Caco-2 (cell line): ENCODE measurements around the gene CALHM3. TPM values are rescaled to one million over a fixed set of nuclear protein-coding genes. Genes with fewer than 3 reads are reported as not detected.

Experiments
- BruUV-seq: library from RNA; stranded (reverse); fragments of 400-500 nt; replicated peaks from 2 replicates; lab custom pipeline; 2021; lab: Mats Ljungman, UMichigan
- CTCF ChIA-PET: fragments of 300-600 bp; sonication (Branson Sonifier 250); formaldehyde crosslinking; loops from one replicate; lab custom pipeline; 2022; ENCODE audit warnings: antibody characterized with exemption; lab: Charles Lee
- POLR2A ChIA-PET: fragments of 300-600 bp; sonication (Branson Sonifier 250); formaldehyde crosslinking; loops from one replicate; lab custom pipeline; 2022; ENCODE audit warnings: antibody characterized with exemption; lab: Charles Lee
- DNase-seq, 2 experiments: peaks; one replicate each; pipeline versions ENCODE4 v3.0.0 to v3.0.0-alpha.2; 2020 to 2022
- H3K27me3 ChIP-seq: replicated peaks from 2 replicates; pipeline ENCODE4 v1.6.0; 2011; ENCODE audit warnings: low read length; ENCODE audit not compliant: control insufficient read depth, insufficient read depth
- H3K36me3 ChIP-seq: 2 replicates; pipeline ENCODE4 v1.5.1; 2011; ENCODE audit warnings: low read length; ENCODE audit not compliant: control insufficient read depth, insufficient read depth
- H3K4me1 ChIP-seq: fragments of 250-450 bp; sonication (Bioruptor Pico); 2 replicates; pipeline ENCODE4 v1.5.1; 2020; ENCODE audit warnings: mild to moderate bottlenecking
- H3K4me3 ChIP-seq: 2 replicates; pipeline ENCODE4 v1.5.1; 2011; ENCODE audit warnings: low read depth, mild to moderate bottlenecking, control low read depth, low read length
- H3K9me3 ChIP-seq: fragments of 250-450 bp; sonication (Bioruptor Pico); 2 replicates; pipeline ENCODE4 v1.5.1; 2020; ENCODE audit warnings: mild to moderate bottlenecking, moderate library complexity
- H3K27ac Mint-ChIP-seq: one replicate; pipeline ENCODE4 v1.8.0; 2022; ENCODE audit warnings: mixed read lengths; ENCODE audit not compliant: unreplicated experiment
- H3K27me3 Mint-ChIP-seq: one replicate; pipeline ENCODE4 v1.8.0; 2022; ENCODE audit warnings: mixed read lengths; ENCODE audit not compliant: insufficient read depth, unreplicated experiment
- H3K36me3 Mint-ChIP-seq: one replicate; pipeline ENCODE4 v1.8.0; 2022; ENCODE audit warnings: mild to moderate bottlenecking, mixed read lengths; ENCODE audit not compliant: insufficient read depth, unreplicated experiment
- H3K4me1 Mint-ChIP-seq: one replicate; pipeline ENCODE4 v1.8.0; 2022; ENCODE audit warnings: low read depth, mixed read lengths; ENCODE audit not compliant: unreplicated experiment
- H3K4me3 Mint-ChIP-seq: one replicate; pipeline ENCODE4 v1.8.0; 2022; ENCODE audit warnings: mild to moderate bottlenecking, moderate library complexity, mixed read lengths; ENCODE audit not compliant: unreplicated experiment
- H3K9me3 Mint-ChIP-seq: one replicate; pipeline ENCODE4 v1.8.0; 2022; ENCODE audit warnings: mixed read lengths; ENCODE audit not compliant: unreplicated experiment
- intact Hi-C: fragments of 100-400 bp; cut with micrococcal nuclease; formaldehyde crosslinking; loops from one replicate; pipeline ENCODE4 v1.10.0; 2022; ENCODE audit not compliant: unreplicated experiment
- total RNA-seq: library from RNA; stranded (reverse); gene quantifications from 2 replicates; pipeline ENCODE4 v1.2.3, GENCODE V29; 2022
- TF ChIP-seq, protein P1 (sequence below), 2 experiments: fragments of 200-600 bp in 1 of 2; IDR thresholded peaks; 1 replicate in 1 of 2; 2 replicates in 1 of 2; pipeline versions ENCODE4 v1.5.1 to v1.8.0; 2011 to 2022; ENCODE audit warnings: antibody characterized with exemption in 1 of 2, control low read depth in 1 of 2, inconsistent platforms in 1 of 2, low read depth in 1 of 2, low read length in 1 of 2, mild to moderate bottlenecking in 1 of 2, moderate library complexity in 1 of 2; ENCODE audit not compliant: insufficient read depth in 1 of 2, severe bottlenecking in 1 of 2, unreplicated experiment in 1 of 2

Gene CALHM3
- total RNA-seq, 1 experiment from 2014 or later, result 0.18 TPM

DNA sequence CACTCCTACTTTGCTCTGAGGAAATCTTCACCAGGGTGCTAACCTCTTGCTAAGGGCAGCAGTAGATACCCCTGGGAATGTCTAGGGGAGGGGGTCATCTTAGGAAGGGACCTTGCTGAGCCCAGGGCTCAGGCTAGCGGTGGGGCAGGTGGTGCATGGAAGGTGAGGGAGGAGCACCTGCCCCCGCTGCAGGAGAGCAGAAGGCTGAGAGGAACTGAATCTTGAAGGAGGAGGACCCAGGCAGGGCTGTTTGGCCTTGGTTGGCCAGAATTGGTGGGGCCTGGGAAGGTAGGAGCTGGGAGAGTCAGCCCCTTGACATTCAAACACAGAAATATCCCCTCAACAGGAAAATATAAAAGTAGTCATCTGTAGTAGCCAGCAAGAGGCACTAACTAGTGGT lies 7.0 kb downstream of the CALHM3 start:
- no peak overlapping the region for H3K4me3 Mint-ChIP-seq
- no peaks in the 10 kb centered on the region for H3K9me3 Mint-ChIP-seq
- intact Hi-C loops, result no loop called here
- H3K4me3 ChIP-seq, result no peak overlapping the region
- no peaks in the 10 kb centered on the region for H3K27me3 Mint-ChIP-seq
- no peak for DNase-seq
- H3K4me1 Mint-ChIP-seq, result peaks cover 1% of the 10 kb centered on the region
- no peaks in the 10 kb centered on the region for H3K36me3 ChIP-seq
- TF ChIP-seq, protein P1, sequence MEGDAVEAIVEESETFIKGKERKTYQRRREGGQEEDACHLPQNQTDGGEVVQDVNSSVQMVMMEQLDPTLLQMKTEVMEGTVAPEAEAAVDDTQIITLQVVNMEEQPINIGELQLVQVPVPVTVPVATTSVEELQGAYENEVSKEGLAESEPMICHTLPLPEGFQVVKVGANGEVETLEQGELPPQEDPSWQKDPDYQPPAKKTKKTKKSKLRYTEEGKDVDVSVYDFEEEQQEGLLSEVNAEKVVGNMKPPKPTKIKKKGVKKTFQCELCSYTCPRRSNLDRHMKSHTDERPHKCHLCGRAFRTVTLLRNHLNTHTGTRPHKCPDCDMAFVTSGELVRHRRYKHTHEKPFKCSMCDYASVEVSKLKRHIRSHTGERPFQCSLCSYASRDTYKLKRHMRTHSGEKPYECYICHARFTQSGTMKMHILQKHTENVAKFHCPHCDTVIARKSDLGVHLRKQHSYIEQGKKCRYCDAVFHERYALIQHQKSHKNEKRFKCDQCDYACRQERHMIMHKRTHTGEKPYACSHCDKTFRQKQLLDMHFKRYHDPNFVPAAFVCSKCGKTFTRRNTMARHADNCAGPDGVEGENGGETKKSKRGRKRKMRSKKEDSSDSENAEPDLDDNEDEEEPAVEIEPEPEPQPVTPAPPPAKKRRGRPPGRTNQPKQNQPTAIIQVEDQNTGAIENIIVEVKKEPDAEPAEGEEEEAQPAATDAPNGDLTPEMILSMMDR (IDR thresholded peaks at IDR 0.05; ENCODE audit: insufficient read depth in 1 of 2, low read depth in 1 of 2, low read length in 1 of 2, severe bottlenecking in 1 of 2, unreplicated experiment in 1 of 2), result no peak
- ChIA-PET CTCF (no interaction called here), POLR2A (no interaction called here)
- BruUV-seq, result no TSS peak
- no peaks in the 10 kb centered on the region; the same call in 1 of the 2 replicates for H3K27me3 ChIP-seq
- H3K9me3 ChIP-seq, result no peaks in the 10 kb centered on the region
- H3K27ac Mint-ChIP-seq, result no peak overlapping the region
- no peaks in the 10 kb centered on the region for H3K4me1 ChIP-seq
- H3K36me3 Mint-ChIP-seq, result no peaks in the 10 kb centered on the region

GRCh38 chr10:103470761-103471653 lies 8.0 kb downstream of the CALHM3 start:
- H3K36me3 Mint-ChIP-seq, result no peaks in the 10 kb centered on the region
- H3K4me3 Mint-ChIP-seq, result no peak overlapping the region
- H3K27me3 ChIP-seq, result no peaks in the 10 kb centered on the region; the same call in 1 of the 2 replicates
- no peak overlapping the region for H3K27ac Mint-ChIP-seq
- H3K36me3 ChIP-seq, result no peaks in the 10 kb centered on the region
- H3K4me3 ChIP-seq, result no peak overlapping the region
- H3K9me3 ChIP-seq, result no peaks in the 10 kb centered on the region
- no TSS peak for BruUV-seq
- POLR2A ChIA-PET, result no interaction called here
- peaks cover 7% of the 10 kb centered on the region for H3K4me1 Mint-ChIP-seq
- intact Hi-C loops, result no loop called here
- CTCF ChIA-PET, result no interaction called here
- H3K9me3 Mint-ChIP-seq, result no peaks in the 10 kb centered on the region
- no peaks in the 10 kb centered on the region for H3K27me3 Mint-ChIP-seq
- TF ChIP-seq, protein P1 (IDR thresholded peaks at IDR 0.05; ENCODE audit: insufficient read depth in 1 of 2, low read depth in 1 of 2, low read length in 1 of 2, severe bottlenecking in 1 of 2, unreplicated experiment in 1 of 2), result no peak
- H3K4me1 ChIP-seq, result no peaks in the 10 kb centered on the region
- DNase-seq, result no peak

DNA sequence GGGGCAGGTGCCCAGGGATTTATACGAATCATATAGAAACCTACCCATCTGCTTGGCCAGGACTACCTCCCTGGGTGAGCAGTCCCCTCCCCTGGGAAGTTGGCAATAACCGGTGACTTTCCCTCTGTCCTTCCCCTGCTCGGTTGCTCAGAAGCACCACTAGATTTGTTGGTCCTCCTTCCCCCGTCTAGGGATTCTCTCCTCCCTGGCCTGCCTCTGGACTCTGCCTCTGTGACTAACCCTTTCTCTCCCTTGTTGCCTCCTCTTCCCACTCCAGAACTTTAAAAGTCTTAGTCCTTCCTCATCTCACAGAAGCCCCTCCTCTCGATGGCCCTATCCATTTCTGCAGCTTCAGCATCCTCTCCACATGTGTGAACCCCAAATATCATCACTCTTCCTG lies 9.8 kb downstream of the CALHM3 start:
- H3K4me3 ChIP-seq, result no peak overlapping the region
- ChIA-PET CTCF (no interaction called here), POLR2A (no interaction called here)
- no peaks in the 10 kb centered on the region; the same call in 1 of the 2 replicates for H3K27me3 ChIP-seq
- H3K36me3 Mint-ChIP-seq, result no peaks in the 10 kb centered on the region
- intact Hi-C loops, result no loop called here
- H3K4me3 Mint-ChIP-seq, result no peak overlapping the region
- no peak for DNase-seq
- no peaks in the 10 kb centered on the region for H3K36me3 ChIP-seq
- H3K4me1 ChIP-seq, result no peaks in the 10 kb centered on the region
- H3K27me3 Mint-ChIP-seq, result no peaks in the 10 kb centered on the region
- no peak overlapping the region for H3K27ac Mint-ChIP-seq
- BruUV-seq, result no TSS peak
- peaks cover 7% of the 10 kb centered on the region for H3K4me1 Mint-ChIP-seq
- no peaks in the 10 kb centered on the region for H3K9me3 ChIP-seq
- no peaks in the 10 kb centered on the region for H3K9me3 Mint-ChIP-seq
- TF ChIP-seq, protein P1 (IDR thresholded peaks at IDR 0.05; ENCODE audit: insufficient read depth in 1 of 2, low read depth in 1 of 2, low read length in 1 of 2, severe bottlenecking in 1 of 2, unreplicated experiment in 1 of 2), result no peak
